HG03139 (cell line): ENCODE data around the gene KIF5A.
"Not testable (repeated sequence)": the region's sequence is repeated elsewhere in the genome, so short reads cannot be mapped to it uniquely, and the experiment has no call there.

ENCODE experiments used
- ATAC-seq: cut with Tn5 transposase; IDR thresholded peaks from one replicate; pipeline ENCODE4 v1.9.1; 2021; ENCODE audit not compliant: unreplicated experiment

KIF5A gene

DNA sequence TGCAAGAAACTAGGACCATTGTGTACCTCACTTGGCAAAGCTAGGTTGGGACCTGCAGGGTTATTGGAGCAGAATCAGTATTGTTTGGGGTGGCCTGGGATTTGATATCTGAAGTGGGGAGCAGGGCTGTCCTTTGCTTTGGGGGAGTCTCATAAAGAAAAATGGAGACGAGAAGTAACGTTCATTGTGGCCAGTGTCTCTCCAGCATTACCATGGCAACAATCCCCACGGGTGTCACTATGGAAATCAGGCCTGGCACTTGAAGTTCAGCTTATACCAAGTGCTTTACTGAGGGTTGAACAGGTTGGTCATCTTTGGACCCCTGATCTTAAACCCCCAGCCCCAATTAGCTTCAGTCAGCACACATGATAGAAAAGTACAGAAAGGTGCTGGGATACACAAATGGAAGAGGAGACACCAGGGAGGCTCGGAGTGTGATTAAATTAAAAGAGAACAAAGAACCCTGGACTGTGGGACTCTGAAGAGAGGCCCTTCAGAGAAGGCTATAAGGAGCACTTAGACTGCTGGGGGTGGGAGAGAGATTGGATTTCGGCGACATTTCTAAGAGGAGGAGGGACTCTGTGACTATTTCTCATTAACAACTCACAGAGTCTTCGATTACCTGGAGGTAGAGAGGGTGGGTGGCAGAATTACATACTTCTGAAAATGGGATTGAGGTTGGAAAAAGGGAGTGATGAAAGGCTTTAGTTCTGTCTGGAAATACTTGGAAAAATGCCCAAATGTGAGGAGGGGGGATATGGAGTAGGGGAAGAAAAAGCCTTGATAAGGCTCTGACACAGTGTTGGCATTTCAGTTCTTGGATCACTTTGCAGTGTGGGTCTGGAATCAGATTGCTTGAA is 3.7 kb downstream of the KIF5A start:
- ATAC-seq, result no peak

GRCh38 chr12:57554453-57554852 is 4.6 kb downstream of the KIF5A start:
- ATAC-seq, result no peak

DNA sequence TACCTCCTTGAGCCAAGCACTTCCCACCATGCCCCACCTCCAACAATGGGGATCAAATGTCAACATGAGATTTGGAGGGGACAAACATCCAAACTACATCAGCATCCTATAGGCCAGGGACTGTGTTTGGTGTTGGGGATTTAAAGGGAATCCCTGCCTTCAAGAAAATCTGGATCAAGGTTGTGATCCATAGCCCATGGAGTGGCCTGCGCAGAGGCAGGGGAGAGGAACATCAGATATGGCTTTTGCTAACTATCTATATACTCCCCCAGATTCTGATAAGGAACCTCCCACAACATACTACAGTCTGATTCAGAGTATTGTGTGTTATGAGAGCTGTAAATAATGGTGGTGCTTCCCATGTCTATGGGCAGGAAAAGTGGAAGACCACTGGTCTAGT is 5.1 kb downstream of the KIF5A start:
- ATAC-seq, result no peak

DNA sequence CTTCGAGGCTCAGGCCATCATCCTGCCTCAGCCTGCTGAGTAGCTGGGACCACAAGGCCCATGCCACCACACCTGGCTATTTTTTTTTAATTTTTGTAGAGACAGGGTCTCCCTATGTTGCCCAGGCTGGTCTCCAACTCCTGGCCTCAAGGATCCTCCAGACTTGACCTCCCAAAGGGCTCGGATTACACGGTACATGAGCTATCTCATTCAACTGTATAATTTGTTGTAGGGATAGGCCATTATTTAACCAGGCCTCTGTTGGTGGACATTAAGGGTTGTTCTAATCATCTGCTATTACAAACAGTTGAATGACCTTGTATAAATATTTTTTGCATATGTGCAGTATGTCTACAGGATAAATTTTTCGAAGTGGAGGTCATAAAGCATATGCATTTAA is 9.0 kb downstream of the KIF5A start:
- no peak for ATAC-seq

GRCh38 chr12:57560516-57560915 is 10.7 kb downstream of the KIF5A start:
- no peak for ATAC-seq

GRCh38 chr12:57561117-57561516 is 11.3 kb downstream of the KIF5A start:
- not testable (repeated sequence) for ATAC-seq

GRCh38 chr12:57563358-57563757 is 13.5 kb downstream of the KIF5A start:
- ATAC-seq, result no peak

GRCh38 chr12:57564178-57564740 is 14.4 kb downstream of the KIF5A start:
- no peak for ATAC-seq

GRCh38 chr12:57568838-57569237 is 19.0 kb downstream of the KIF5A start:
- no peak for ATAC-seq

- ATAC-seq, result no peak
These were observed 20.0 kb downstream of the KIF5A start for GRCh38 chr12:57569858-57570257.

- not testable (repeated sequence) for ATAC-seq
These were observed 20.6 kb downstream of the KIF5A start for GRCh38 chr12:57570438-57570837.

DNA sequence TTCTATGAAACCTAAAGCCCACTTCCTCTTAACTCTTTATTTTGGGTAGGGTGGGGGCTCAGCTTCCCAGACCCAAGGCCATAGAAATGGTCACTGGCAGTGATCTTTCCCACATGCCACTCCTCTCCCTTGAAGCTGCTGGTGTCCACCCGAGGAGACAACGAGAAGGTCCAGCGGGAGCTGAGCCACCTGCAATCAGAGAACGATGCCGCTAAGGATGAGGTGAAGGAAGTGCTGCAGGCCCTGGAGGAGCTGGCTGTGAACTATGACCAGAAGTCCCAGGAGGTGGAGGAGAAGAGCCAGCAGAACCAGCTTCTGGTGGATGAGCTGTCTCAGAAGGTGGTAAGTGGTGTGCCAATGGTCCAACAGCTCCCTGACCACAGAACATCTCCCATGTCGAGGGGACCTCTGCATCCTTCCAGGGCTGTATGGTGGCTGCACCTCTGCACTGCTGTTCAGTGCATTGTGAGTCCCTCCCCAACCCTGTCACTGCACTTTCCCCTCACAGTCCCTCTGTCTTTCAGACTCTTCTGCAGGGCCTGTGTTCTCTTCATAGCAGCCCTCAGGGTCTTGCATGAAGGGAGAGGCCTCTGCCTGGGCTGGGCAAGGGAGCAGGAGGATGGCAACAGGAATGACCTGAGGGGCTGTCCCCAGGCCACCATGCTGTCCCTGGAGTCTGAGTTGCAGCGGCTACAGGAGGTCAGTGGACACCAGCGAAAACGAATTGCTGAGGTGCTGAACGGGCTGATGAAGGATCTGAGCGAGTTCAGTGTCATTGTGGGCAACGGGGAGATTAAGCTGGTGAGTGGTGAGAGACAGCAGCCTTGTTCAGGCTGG is 22.3 kb downstream of the KIF5A start:
- no peak for ATAC-seq

- no peak for ATAC-seq
These were observed 25.0 kb downstream of the KIF5A start for GRCh38 chr12:57574795-57575194.

DNA sequence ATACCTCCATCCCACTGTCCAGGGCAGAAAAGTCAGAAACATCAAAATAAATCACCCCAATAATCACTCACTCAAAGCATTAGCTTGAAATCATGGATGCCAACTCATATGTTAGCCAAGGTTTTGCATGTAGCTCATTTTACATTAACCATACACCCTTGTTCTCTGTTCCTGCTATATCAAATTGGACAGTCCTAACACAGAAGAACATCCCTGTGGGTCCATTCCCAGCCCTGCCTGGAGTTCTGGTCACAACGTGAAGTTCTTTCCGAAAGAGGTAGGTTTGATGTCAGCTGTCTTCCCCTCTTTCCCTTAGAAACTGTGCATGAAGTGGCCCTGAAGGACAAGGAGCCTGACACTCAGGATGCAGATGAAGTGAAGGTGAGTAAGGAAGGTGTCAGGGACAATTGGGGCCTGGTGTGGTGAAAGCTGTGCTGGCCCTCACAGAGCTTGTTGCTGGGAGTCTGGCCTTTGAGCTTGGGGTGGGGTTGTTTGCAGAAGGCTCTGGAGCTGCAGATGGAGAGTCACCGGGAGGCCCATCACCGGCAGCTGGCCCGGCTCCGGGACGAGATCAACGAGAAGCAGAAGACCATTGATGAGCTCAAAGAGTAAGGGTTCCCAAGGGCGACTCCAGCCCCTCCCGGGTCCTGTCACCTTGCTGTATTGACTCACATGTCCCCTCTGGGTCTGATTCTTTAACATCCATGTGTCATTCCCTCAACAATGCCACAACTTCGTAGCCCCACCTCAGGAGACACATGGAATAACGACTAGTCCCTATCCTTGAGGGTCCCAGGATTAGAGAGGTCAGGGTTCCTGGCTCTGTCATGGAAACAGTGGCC is 26.1 kb downstream of the KIF5A start:
- no peak for ATAC-seq

GRCh38 chr12:57576613-57577160 is 26.8 kb downstream of the KIF5A start:
- ATAC-seq, result no peak

- no peak for ATAC-seq
These were observed 28.3 kb downstream of the KIF5A start for GRCh38 chr12:57577981-57578758.

- ATAC-seq, result no peak
These were observed 29.2 kb downstream of the KIF5A start for GRCh38 chr12:57579011-57579410.

DNA sequence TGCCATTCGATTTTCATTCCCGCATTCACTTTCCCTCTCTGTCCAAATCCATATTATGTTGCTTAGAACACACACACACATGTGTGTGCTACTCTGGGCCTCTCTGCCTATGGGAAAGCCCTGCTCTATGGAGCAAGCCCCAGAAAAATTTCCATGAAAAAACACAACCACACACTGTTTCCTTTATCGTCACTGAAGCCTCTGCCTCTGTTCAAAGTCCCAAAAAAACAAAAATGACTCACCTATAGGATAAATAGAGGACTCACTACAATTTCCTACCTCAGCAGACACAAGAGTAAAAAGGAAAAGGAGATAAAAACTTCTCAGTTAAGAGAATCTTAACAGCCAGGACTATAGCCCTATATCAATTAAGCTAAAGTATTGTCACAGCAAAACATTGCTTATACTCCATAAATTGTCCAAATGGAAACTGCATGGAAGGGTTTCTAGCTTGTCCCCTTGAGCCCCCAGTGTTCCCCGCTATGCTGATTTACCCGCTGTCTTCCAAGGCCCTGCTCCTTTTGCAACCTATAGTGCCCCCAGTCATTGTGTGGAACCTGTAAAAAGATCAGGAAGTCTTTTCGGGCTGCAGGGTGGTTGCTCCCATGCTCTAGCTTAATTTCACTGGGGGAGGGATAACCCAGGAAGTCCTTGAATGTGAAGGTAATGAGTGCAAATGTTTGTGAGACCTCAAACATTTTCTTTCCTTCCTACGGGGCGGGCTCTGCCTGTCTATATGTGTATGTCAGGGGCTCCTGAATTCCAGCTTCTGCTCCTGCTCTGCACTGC is 30.0 kb downstream of the KIF5A start:
- ATAC-seq, result no peak

DNA sequence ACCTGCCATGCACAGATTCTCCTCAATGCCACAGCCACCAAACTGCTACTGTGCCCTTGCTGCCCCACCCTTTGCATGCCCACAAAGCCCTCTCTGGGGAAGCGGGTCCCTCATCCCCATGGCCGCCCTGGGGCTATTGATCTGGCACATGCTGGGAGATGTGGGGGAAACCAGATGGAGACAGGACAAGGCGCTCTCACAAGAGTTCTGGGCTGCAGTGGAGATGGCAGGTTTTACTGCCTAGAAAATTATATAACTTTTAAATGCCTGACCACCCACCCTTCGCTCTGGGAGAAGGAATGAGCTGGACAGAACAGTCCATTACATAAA is 30.6 kb downstream of the KIF5A start:
- ATAC-seq, result no peak
